ENCODE measurements around the gene BZW1.

BZW1 gene

DNA sequence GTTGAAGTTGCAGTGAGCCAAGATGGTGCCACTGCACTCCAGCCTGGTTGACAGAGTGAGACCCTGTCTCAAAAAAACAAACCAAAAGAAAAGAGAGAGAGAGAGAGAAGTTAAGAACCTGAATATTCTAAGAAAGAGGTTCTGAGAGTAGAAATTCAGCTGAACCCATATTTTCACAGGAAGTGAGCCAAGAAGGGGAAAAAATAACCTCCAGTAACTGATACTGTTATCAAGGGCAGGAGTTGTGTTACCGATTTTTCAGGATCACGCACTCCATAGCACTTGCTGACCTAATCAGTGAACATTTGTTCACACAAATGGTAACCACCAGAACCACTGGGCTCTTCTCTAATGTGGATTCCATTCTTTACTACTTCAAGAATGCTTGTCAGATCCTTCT is 39.1 kb upstream of the BZW1 start:
- Histone ChIP-seq H4K20me1 (no peaks in the 10 kb centered on the region), H3K27ac (peak overlapping the region in 5 of 11 experiments; percentile 3 to 67 (median 64); a peak in 9 of 22 replicates)

DNA sequence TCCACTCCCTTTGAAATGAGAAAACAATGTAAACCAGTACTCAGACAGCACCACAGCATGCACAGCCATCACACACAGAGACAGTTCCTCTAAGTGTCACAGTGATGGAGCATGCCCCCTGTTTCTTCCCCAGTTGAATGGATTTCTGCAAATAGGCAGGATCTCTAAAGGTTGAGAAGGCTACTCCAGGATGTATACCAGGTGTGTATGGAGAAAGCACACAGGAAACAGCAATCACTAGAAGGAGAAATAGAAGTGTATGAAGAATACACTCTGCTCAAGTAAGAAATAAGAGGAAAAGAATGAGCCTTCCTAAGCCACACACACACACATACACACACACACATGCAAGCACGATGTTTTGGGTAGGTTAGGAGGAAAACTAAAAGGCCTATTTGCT is 38.6 kb upstream of the BZW1 start:
- Histone ChIP-seq H4K20me1 (no peaks in the 10 kb centered on the region), H3K4me2 (peak overlapping the region in 6 of 11 experiments; percentile 18 to 75 (median 41); a peak in 11 of 22 replicates), H3K27me3 (no peaks in the 10 kb centered on the region)

More for the DNA sequence above, 39.1 kb upstream of the BZW1 start:
- peaks cover 0 to 11% (median 7%) of the 10 kb centered on the region in 11 experiments; a peak in 11 of 22 replicates for H3K9me3 ChIP-seq (replicated peaks in 1 of 11)
- no peaks in the 10 kb centered on the region for H3K27me3 ChIP-seq
- no peak overlapping the region for H3K9ac ChIP-seq
- peak overlapping the region in 6 of 11 experiments; percentile 18 to 75 (median 41); a peak in 12 of 22 replicates for H3K4me2 ChIP-seq
- no peak overlapping the region for H3K4me3 ChIP-seq
- H3K4me1 ChIP-seq, result peaks cover 0 to 24% (median 2%) of the 10 kb centered on the region in 10 experiments; a peak in 10 of 20 replicates
- H3K36me3 ChIP-seq, result peaks cover 0 to 37% (median 14%) of the 10 kb centered on the region in 11 experiments; a peak in 10 of 22 replicates
- TF ChIP-seq Cebpa-rat (IDR thresholded peaks at IDR 0.05), result no peak

DNA sequence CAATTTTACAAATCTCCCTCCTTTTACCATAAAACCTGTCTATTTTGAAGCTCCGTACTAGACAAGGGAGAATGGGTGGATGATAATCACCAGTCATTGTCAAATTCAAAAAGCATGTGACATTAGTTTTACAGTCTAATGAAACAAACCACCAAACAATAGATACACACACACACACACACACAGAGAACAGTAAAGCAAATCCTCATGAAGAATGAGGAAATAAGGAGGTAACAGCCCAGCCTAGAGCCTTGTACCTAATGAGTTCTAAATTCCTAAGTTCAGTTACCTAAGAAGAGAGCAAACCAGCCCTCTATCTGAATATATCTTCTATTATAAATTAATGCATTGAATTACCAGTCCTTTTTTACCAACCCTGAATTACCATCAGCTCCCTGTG is 36.8 kb upstream of the BZW1 start:
- H3K4me2 ChIP-seq, result no peak overlapping the region
- peaks cover 0 to 42% (median 15%) of the 10 kb centered on the region in 11 experiments; a peak in 10 of 22 replicates for H3K36me3 ChIP-seq
- no peak overlapping the region for H3K9ac ChIP-seq
- peaks cover 0 to 11% (median 7%) of the 10 kb centered on the region in 11 experiments; a peak in 11 of 22 replicates for H3K9me3 ChIP-seq (replicated peaks in 1 of 11)
- no peak overlapping the region for H3K4me3 ChIP-seq
- TF ChIP-seq Cebpa-rat (IDR thresholded peaks at IDR 0.05), result no peak
- H3K27ac ChIP-seq, result no peak overlapping the region
- H4K20me1 ChIP-seq, result no peaks in the 10 kb centered on the region
- peaks cover 0 to 31% (median 2%) of the 10 kb centered on the region in 10 experiments; a peak in 10 of 20 replicates for H3K4me1 ChIP-seq
- no peaks in the 10 kb centered on the region for H3K27me3 ChIP-seq

More for the DNA sequence above, 38.6 kb upstream of the BZW1 start:
- Histone ChIP-seq H3K4me3 (no peak overlapping the region), H3K4me1 (peaks cover 0 to 28% (median 2%) of the 10 kb centered on the region in 10 experiments; a peak in 10 of 20 replicates), H3K27ac (peak overlapping the region in 4 of 11 experiments; percentile 3 to 67 (median 64); a peak in 8 of 22 replicates), H3K9me3 (replicated peaks in 1 of 11) (peaks cover 0 to 11% (median 7%) of the 10 kb centered on the region in 11 experiments; a peak in 11 of 22 replicates), H3K36me3 (peaks cover 0 to 41% (median 15%) of the 10 kb centered on the region in 11 experiments; a peak in 10 of 22 replicates), H3K9ac (no peak overlapping the region)
- TF ChIP-seq Cebpa-rat (IDR thresholded peaks at IDR 0.05), result no peak

DNA sequence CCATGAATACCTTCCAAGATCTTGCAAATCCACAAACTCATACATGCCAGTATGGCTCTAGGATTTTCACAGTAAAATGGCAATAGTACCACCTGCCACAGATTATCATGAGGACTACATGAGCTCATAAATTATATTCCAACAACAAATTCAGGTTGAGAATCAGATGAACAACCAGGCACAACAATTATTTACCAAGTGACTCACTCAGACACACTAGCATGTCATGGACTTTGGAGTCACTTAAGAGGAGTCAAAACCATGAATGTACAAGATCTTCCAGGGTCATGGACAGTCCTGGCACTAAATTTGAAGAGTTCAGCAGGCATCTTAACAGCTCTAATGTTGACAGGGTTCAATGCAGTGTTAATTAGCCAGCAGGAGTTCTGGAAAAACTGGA is 34.4 kb upstream of the BZW1 start:
- Histone ChIP-seq H3K36me3 (peaks cover 0 to 36% (median 11%) of the 10 kb centered on the region in 11 experiments; a peak in 8 of 22 replicates), H3K4me1 (peaks cover 0 to 17% (median 2%) of the 10 kb centered on the region in 10 experiments; a peak in 10 of 20 replicates), H3K9me3 (replicated peaks in 1 of 11) (peaks cover 0 to 10% (median 7%) of the 10 kb centered on the region in 11 experiments; a peak in 11 of 22 replicates), H3K27me3 (no peaks in the 10 kb centered on the region), H3K9ac (no peak overlapping the region), H3K4me3 (no peak overlapping the region), H4K20me1 (no peaks in the 10 kb centered on the region), H3K4me2 (no peak overlapping the region), H3K27ac (no peak overlapping the region)
- no peak for TF ChIP-seq Cebpa-rat (IDR thresholded peaks at IDR 0.05)

DNA sequence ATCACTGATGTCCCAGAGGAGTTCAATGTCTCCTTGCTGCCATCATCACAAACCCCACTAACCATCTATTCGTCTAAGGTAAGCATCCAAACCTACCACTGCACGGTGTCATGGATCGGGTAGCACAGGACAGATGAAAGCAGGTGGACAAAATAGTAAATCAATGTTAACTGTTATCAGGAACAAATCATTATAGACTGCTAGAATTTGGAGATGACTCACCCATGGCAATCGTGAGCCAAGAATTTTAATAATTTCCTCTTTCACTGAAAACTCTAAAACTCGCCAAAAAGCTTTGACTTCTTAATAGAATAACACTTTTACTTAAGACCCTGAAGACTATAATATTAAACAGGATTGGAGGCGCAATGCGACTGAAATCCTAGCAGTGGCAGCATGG is 33.7 kb upstream of the BZW1 start:
- H3K27ac ChIP-seq, result no peak overlapping the region
- no peak overlapping the region for H3K4me3 ChIP-seq
- peaks cover 0 to 4% (median 3%) of the 10 kb centered on the region in 11 experiments; a peak in 11 of 22 replicates for H3K9me3 ChIP-seq (replicated peaks in 1 of 11)
- TF ChIP-seq Cebpa-rat (IDR thresholded peaks at IDR 0.05), result no peak
- no peaks in the 10 kb centered on the region for H4K20me1 ChIP-seq
- no peak overlapping the region for H3K9ac ChIP-seq
- peaks cover 0 to 9% (median under 1%) of the 10 kb centered on the region in 10 experiments; a peak in 9 of 20 replicates for H3K4me1 ChIP-seq
- peak overlapping the region in 2 of 11 experiments; percentile 2 to 6; a peak in 2 of 22 replicates for H3K4me2 ChIP-seq
- no peaks in the 10 kb centered on the region for H3K27me3 ChIP-seq
- peaks cover 0 to 28% (median 3%) of the 10 kb centered on the region in 11 experiments; a peak in 8 of 22 replicates for H3K36me3 ChIP-seq

DNA sequence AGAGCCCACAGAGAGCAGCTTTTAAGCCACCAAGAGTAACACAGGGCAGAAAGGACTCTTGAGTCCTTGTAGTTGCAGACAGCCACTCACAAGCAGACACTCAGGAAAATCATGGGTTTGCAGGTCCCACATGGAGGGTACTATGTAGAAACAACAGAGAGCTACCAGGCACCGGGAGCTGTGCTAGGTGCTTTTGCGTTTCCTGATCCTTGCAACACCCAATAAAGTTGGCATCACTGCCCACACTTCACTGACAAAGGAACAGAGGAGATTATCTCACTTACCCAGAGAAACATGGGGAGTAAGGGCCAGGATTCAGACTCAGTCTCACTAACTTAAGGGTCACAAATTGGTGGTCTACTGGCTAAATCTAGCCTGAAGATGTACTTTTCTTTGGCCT is 32.5 kb upstream of the BZW1 start:
- Histone ChIP-seq H3K4me1 (peaks cover 0 to 8% (median 0%) of the 10 kb centered on the region in 10 experiments; a peak in 3 of 20 replicates), H3K27me3 (no peaks in the 10 kb centered on the region), H3K9me3 (replicated peaks in 1 of 11) (no peaks in the 10 kb centered on the region), H3K27ac (no peak overlapping the region), H3K36me3 (peaks cover 0 to 21% (median 0%) of the 10 kb centered on the region in 11 experiments; a peak in 6 of 22 replicates), H3K4me2 (no peak overlapping the region), H3K4me3 (no peak overlapping the region), H3K9ac (no peak overlapping the region), H4K20me1 (no peaks in the 10 kb centered on the region)
- no peak for TF ChIP-seq Cebpa-rat (IDR thresholded peaks at IDR 0.05)

DNA sequence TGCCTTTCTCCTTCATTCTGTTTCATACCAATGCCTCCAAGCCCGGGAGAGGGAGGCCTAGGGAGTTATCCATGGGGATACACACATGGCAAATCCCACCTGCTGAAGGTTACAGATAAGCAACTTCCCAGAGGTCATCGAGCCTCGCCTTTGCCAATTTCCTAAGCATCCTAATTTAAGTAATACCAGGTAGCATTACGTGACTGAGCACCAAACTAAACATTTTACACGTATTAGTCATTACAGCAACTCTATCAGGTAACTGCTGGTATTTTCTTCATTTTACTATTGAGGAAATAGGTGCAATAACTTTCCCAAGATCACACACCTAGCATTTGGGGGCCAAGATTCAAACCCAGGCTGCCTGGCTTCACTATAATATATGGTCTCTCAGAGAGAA is 30.1 kb upstream of the BZW1 start:
- Histone ChIP-seq H3K9me3 (replicated peaks in 1 of 11) (no peaks in the 10 kb centered on the region), H3K4me3 (no peak overlapping the region), H4K20me1 (no peaks in the 10 kb centered on the region), H3K27ac (no peak overlapping the region), H3K36me3 (peaks cover 0 to 21% (median 0%) of the 10 kb centered on the region in 11 experiments; a peak in 6 of 22 replicates), H3K4me2 (no peak overlapping the region), H3K27me3 (no peaks in the 10 kb centered on the region), H3K9ac (no peak overlapping the region), H3K4me1 (peaks cover 0 to 10% (median 0%) of the 10 kb centered on the region in 10 experiments; a peak in 6 of 20 replicates)
- no peak for TF ChIP-seq Cebpa-rat (IDR thresholded peaks at IDR 0.05)

DNA sequence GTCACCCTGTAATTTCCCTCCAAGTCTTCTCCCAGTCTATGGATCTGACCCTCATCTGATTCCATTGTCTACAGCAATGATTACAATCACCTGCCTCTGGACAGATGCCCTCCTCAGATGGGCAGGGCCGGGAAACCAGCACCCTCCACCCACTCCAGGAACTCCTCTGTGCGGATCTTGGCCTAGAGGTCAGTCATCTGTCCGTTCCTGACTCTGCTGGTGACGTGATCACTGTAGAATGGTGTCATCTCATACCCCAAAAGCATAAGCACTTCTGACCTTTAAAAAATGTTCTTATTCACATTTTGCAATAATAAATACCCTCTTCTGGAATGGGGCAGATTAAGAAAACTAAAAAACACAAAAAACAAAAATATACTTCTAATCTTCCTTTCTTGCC is 29.5 kb upstream of the BZW1 start:
- no peaks in the 10 kb centered on the region for H3K9me3 ChIP-seq (replicated peaks in 1 of 11)
- H3K4me2 ChIP-seq, result no peak overlapping the region
- no peaks in the 10 kb centered on the region for H4K20me1 ChIP-seq
- H3K36me3 ChIP-seq, result peaks cover 0 to 25% (median 0%) of the 10 kb centered on the region in 11 experiments; a peak in 6 of 22 replicates
- H3K27ac ChIP-seq, result no peak overlapping the region
- no peak overlapping the region for H3K4me3 ChIP-seq
- TF ChIP-seq Cebpa-rat (IDR thresholded peaks at IDR 0.05), result no peak
- peaks cover 0 to 16% (median 0%) of the 10 kb centered on the region in 10 experiments; a peak in 6 of 20 replicates for H3K4me1 ChIP-seq
- H3K9ac ChIP-seq, result no peak overlapping the region
- H3K27me3 ChIP-seq, result no peaks in the 10 kb centered on the region

DNA sequence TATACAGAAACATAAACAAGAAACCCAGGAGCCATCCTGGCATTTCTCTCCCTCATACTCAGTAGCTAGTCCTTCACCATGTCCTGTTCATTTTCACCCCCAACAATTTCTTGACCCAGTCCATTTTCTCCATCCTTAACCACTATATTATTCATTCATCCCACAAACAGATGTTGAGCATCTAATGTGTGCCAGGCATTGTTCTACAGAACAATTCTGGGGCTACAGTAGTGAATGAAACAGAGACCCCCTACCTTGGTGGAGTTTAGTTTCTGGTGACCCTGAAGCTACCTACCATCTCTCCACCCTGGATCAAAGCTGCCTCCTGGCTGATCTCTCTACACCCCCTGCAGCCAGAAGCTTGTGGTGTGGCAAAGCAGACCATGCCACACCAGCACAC is 27.5 kb upstream of the BZW1 start:
- no peak overlapping the region for H3K4me2 ChIP-seq
- no peak overlapping the region for H3K27ac ChIP-seq
- TF ChIP-seq Cebpa-rat (IDR thresholded peaks at IDR 0.05), result no peak
- H3K4me3 ChIP-seq, result no peak overlapping the region
- H3K9ac ChIP-seq, result no peak overlapping the region
- H3K9me3 ChIP-seq (replicated peaks in 1 of 11), result no peaks in the 10 kb centered on the region
- peaks cover 0 to 21% (median 0%) of the 10 kb centered on the region in 10 experiments; a peak in 6 of 20 replicates for H3K4me1 ChIP-seq
- H3K36me3 ChIP-seq, result peaks cover 0 to 30% (median 4%) of the 10 kb centered on the region in 11 experiments; a peak in 7 of 22 replicates
- H4K20me1 ChIP-seq, result no peaks in the 10 kb centered on the region
- H3K27me3 ChIP-seq, result no peaks in the 10 kb centered on the region

Data from BLaER1 treated with 17β-estradiol and CSF1 and Interleukin-3, amounts not matched to agents 10 nM and 100 nM (cell line).